EH (cell line): ENCODE results near the gene LHFPL2.

Experiments used
- DNase-seq: peaks from one replicate; pipeline ENCODE4 v3.0.0-alpha.2; 2015; ENCODE audit warnings: low read depth

LHFPL2 gene

DNA sequence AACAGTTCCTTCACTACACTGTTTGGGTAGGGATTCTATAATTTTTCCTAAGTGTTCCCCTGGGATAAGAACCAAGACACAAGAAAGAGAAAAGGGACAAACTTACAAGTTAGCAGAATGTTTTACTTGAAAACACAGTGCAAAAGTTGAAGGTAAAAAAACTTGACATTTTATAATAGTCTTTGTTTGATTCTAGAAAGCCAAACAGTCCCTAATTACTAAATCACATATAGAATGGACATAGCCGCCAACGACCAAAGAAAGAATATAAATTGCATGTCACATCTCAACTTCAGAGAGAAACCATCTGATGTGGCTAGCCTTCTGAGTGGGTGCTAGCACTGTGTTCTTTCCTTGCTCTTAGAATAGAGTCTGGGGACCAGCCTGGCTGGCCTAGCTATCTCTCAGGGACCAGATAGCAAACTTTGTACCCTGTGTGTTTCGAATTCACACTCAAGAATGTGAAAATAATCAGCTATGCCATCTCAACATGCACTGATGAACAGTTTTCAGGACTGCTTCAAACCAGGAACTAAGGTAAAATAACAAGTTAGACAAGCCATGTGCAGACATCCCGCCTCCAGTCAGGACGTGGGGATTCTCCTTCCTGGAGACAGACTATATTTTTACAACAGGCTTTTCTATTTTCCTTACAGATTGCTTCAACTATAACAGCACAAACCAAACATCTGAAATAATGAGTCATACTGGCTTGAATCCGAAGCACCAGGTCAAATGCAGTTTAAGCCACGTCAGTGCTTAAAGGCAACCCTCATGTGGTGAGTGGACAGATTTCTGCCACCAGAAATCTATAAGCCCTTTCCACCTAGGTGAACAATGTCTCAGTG, 53.7 kb downstream of the LHFPL2 start:
- peak; percentile 98 for DNase-seq

DNA sequence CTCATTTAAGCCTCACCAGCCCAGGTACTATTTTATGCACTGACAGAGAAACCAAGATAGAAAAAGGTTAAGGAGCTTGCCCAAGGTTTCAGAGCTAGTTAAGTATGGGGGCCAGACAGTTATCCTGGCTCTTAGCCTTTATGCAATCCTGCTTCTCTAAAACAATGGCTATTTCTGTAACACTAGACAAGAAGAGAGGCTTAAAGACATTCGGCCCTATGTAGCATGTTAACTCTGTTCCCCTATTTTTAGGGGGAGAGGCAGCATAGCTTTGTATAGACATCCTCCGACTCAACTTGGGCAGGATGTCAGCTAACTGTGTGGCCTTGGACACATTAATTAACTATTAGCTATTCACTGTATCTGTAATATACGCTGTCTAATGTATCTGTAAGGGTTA, 54.6 kb downstream of the LHFPL2 start:
- no peak for DNase-seq

DNA sequence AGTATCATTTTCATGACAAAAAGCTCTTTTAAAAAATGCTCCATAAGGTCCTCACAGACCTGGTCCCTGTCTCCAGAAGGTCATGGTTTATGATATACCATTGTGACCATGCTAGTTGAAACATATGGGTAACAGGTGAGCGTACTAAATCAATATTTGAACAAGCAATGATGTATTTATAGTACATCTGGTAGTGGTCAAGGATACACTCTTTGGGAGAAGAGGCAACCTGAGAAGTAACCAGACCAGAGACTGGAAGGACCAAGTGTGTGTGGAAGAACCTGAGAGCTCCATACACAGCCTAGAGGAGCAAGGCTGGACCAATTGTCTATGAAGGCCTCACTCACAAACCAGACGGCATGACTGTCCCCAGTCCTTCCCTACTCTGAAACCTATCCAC, 55.1 kb downstream of the LHFPL2 start:
- DNase-seq, result no peak

DNA sequence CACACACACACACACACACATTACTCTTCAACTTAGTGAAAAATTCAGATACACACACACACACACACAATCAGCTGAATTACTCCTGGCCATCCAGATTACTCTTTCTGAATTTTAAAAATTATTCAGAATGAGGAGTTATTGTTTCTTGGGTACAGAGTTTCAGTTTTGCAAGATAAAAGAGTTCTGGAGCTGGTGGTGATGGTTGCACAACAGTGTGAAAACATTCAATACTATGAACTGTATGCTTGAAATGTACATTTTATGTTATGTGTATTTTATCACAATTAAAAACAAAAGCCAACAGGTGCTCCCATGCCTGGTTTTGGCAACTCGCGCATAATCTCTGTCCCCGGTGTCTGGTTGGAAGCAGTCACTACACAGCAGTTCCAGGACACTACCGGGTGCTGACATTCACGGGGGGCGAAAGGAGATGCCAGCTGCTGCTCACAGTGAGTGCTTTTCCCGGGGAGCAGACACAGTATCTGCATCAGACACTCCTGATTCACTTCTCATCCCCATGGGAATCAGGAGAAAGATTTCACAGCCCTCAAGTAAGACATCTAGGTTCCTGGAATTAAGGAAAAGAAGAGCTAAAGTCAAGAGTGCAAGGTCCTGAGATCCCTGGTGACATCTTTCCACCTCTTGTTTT, 55.7 kb downstream of the LHFPL2 start:
- DNase-seq, result no peak

DNA sequence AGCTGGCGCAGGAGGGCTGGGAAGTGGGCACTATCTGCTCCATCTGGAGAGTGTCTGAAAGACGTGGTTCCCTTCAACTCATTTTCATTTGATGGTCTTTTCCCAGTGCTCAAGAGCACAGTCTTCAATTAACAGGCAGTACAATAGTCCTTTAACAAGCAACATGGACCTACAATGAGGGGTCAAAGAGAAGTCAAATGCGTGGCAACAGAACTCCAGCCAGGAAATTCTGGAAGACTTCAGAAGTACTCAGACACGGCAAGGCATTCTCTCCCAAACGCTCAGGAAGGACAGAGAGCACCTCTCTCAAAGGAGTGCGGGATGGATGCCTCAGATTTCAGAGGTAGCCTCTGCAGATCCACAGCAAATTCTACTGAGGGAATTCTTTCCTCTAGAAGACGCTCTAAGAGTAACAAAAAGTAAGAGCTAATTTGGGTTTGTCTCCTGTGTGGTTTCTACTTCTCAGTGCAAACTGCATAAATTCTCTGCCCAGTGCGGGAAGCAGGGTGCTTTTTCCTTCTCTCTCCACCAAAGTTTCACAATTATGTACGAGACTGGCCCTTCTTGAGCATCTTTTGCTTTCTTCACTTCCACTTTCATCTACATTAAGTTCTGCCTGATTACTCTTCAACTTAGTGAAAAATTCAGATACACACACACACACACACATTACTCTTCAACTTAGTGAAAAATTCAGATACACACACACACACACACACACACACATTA, 56.4 kb downstream of the LHFPL2 start:
- peak; percentile 71 for DNase-seq

DNA sequence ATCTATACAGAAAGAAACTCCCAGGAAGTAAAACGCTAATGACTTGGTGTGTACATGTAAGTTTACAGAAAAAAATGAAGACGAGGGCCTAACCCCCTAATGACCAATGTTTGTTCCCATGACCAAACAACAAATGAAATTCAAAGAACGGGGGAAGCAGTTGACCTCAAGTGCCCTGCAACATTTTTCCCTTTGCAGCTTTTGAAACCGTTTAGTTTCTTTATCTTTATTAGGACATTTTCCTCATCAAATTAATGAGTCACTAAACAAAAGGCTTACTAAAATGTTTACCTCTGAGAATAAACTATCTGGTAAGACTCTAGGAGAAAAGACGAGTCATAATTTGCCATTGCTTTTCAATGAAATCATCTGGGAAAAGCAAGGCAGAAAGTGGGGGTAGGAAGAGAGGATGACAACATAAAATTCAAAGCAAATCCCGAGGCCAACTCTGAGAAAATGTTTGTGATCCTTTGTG, 57.4 kb downstream of the LHFPL2 start:
- DNase-seq, result peak; percentile 93

DNA sequence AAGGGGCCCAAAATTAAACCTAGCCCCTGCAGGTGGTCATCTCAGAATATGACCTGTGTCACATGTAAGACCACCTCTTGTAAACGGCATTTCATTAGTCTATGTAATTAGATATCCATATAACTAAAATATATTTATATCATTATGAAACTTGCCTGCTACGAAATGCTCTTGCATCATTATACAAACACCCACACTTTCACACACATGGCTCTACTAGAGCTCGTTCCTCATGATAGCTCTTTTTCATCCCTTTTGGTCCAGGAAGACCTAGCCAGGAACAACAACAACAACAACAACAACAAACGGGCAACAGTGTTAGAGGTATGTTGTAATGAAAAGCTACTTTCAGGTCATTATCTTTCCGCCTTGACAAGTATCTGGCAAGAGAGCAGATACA, 58.6 kb downstream of the LHFPL2 start:
- no peak for DNase-seq

DNA sequence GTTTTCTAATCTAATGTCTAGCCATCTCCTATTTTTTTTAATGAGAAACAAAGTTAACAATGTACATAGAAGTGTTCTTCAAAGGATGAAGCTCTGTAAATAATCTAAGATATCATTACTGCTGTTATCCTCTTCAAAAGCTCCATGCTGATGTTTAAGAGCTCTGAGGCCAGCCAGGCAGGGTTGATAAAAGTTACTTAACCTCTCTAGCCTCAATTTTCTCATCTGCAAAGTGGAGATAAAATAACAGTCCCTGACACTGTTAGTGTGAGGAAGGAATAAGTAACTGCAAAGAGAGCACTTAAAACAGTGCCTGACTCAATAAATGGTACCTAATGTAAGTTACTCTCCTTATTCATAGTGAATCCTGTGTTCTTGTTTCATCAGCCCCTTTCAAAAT, 60.1 kb downstream of the LHFPL2 start:
- DNase-seq, result no peak

DNA sequence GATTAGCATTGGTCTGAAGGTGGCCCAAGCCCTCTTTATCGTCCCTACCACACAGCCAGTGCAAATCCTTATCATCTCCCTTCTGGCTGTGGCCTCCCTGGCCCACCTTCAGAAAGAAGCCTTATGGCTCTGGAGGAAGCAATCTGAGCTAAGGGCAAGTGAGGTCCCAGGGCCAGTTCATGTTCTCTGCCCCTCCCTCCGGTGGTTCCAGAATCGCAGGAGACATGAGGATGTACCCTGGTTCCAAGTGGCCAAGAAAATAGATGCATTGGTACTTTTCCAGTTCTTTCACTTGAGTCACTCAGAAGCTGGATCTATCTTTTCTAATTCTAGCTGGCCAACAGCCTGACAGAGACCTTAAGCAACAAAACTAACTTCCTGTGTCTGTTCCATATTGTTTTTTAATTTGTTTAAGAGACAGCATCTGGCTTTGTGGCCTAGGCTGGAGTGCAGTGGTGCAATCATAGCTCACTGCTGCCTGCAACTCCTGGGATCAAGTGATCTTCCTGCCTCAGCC, 60.7 kb downstream of the LHFPL2 start:
- DNase-seq, result peak; percentile 78

DNA sequence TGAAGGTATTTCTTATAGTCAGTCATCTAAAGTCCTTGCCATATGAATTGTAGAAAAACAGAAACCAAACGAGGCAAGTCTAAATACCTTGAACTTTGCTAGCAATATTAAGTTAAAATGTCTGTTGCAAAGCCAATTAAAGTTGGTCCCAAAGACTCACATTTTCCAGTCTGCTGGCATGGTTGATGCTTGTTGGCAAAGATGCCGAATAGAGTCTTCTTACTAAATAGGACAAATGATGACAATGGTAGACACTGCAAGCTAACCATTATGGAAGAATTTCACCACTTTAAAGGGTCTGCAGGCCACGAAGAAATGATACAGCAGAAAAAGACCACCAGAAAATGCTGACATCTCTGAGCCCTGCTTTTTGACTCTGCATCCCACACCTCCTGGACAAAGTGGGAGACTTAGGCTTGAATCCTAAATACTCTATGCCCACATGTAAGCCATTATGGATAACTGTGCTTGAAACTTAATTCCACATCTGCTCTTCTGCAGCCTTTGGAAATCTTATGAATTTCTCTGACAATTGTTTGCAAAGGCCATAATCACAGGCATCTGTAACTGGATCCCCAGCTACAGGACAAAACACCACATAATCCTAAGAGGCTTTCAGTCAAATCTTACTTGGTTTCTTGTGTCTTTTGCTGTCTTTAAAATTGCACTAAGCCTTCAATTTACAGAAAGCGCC, 61.3 kb downstream of the LHFPL2 start:
- peak; percentile 26 for DNase-seq

DNA sequence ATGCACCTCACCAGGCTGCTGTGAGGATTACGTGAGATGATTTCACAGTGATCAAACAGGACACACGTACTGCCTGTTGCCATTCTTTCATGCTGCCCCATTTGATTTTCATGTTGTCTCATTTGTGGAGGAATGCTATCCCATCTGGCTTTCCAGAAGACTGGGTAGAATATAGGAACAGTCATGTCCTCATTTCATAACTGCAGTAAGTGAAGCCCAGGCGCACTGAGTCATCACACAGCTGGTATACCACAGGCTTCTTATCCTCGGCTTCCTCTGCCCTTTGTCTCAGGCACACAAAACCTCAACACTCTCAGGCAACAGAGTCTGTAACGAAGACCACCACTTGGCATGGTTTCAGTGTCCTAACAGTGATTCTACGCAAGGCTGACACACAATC, 62.3 kb downstream of the LHFPL2 start:
- peak; percentile 98 for DNase-seq

DNA sequence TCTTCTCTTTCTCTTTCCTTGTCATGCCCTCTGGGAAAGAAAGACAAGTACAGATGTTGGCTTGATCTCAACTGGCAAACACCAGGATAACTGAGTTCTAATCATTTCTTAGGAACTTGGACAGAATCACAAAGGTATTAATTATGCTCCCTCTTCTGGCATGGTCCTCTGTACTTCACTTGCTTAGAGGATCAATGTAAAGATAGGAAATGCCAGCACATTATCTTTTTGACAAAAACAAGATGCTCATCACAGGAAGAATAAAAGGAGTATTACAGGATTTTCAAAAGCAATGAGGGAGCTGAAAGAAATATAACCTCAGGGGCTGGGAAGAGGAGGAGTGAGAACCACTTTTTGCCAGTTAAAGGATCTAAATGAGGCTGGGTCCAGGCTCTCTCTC, 70.6 kb downstream of the LHFPL2 start:
- DNase-seq, result no peak

DNA sequence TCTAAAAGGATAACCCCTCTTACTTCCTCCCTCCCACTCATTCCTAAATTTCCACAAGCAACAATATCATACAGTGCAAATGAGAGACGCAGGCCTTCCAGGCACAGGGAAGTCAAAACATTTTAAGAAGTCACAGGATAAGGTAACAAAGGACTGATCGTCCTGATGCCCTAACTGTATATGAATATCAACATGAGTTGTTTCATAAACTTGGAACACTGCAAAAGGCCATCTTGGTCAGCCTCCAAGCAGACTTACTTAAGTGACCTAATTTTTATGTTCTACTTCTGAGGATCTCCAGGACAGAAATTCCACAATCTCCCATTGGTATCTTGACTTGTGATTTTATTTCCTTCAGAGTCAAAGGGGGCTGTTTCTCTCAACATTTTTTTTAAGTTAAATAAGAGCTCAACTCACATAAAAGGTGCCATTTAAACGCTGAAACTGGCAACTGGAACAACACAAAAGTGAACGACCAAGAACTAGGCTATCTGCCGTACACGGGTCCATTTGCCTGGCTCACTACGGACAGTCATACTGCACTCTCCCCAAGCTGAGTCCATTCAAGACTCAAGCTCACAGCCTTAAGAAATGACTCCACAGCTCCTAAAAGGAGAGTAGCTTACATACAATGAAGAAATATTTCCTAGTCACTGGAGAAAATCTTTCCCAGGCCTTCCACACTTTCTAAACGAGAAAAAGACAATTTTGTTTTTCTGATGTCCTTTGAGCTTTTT, 71.3 kb downstream of the LHFPL2 start:
- peak; percentile 27 for DNase-seq

DNA sequence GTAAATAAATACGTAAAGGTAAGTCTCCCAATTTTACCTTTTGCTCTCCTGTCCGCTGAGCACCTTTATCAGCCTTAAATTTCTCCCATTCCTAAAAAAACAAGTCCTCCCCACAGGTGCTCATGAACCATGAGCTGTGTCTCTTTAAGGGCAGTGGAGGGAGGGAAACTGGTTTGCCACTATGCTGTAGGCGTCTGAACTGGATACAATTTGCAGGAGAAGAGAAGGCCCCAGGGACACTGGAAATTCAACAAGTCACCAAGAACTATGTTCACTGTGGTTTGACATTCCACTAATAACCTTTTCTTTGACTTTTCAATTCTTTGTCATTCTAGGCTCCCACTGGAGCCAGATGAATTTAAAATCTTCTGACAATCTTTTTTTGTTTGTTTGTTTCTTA, 72.2 kb downstream of the LHFPL2 start:
- DNase-seq, result peak; percentile 24

DNA sequence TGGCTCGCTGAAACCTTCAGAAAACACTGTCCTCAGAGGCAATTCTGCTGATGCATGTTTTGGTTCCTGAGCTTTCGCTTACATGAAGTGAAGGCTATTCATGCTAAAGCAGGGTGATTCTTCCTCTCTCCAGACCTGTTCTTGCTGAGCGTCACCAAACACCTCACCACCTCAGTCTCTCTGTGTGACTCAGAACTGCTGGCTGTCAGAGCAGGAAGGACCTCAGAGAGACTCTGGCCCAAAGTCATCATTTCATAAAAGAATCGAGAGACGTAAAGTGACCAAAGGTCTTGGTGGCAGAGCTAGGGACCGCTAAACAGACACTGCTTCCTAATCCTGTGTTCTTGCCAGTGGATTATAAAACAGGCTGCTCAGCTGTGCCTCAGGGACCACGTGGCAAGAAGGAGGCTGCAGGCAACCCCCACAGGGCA, 73.8 kb downstream of the LHFPL2 start:
- DNase-seq, result peak; percentile 51

DNA sequence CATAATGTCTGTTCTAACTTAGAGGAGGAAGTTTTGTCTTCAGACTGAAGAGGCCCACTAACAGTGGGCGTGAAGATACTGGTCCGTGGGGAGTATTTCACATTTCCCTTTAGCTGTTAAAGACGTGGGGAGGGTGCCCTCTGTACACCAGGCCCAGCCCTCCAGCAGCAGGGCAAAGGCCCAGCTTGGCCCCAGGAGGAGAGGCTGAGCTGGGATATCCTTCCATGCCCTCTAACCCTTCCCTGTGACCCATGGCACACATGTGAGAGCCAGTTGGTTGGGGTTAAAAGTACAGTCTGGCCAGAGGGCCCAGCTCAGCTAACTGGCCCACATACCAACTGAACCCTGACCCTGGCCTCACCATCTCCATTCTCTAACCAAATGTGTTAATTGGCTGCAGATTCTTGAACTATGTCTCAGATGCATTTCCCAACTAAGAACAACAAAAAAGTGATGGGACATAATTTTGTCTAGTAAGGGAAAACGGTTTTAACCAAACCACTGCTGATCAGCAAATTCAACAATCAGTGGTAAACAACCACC, 74.4 kb downstream of the LHFPL2 start:
- DNase-seq, result peak; percentile 57

DNA sequence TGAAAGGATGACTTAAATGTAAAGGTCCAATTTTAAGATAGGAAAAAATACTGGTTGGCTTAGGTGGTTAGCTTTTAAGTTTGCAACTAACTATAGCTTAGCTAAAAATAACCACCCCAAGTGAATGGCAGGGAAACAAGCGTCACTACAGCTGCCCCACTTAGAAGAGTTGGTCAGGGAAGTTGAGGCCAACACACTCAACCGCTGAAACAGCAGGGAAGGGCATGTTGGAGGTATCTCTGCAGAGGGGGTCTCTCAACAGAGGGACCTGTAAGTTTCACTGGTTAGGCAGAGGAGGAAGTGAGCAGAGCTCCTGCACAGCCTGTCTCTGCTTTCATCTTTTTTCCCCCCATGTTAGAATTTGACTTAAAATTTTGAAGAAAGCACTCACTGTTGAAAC, 75.3 kb downstream of the LHFPL2 start:
- no peak for DNase-seq

DNA sequence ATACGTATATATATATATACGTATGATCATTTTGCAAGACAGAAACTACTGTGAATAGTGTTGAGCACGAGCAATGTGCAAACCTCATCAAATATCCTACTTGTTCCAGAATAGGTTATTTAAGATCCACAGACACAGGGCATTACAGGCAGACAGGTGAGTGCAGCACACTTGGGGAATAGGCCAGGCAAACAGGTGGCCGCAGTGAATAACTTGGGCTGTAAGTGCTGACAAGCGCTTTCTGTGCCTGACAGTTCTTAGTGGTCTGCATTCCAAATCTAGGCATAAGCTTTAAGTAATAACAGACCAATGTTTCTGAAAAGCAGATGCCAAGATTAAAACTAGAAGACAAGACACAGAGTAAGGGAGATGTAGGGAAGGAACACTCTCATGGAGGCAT, 77.9 kb downstream of the LHFPL2 start:
- no peak for DNase-seq

DNA sequence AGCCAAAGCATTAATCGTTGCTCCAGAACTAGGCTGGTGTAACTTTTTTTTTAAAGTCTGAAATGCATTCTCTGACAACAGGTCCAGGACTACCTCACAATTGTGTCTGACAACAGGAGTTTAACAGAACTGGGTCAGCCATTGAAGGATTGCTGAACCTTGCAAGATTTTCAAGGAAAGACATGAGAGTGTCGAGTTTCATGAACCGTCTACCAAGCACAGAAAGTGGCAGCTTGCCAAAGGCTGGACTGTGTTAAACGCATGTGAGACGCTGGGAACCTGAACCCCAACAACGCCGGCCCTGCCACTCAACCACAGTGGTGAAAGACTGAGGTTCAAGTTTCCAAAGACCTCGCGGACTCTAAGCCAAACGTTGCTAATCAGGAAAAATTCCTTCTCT, 79.1 kb downstream of the LHFPL2 start:
- peak; percentile 57 for DNase-seq

DNA sequence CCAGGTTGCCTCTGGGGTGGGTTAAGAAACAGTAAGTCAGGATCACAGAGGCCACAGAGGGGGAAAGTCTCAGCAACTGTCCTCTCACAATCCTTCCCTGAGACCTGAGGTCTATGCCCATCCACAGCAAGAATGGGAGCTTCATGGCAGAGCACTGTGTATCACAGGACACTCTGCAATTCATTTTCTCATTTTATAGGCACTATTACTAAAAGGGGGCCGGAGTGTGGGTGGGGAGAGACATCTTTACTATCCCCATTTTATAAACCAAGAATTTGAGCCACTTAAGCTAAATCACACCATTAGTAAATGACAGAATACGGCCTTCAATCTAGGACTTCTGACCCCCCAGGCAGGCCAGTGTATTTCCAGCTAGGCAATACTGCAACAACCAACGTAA, 79.9 kb downstream of the LHFPL2 start:
- no peak for DNase-seq

DNA sequence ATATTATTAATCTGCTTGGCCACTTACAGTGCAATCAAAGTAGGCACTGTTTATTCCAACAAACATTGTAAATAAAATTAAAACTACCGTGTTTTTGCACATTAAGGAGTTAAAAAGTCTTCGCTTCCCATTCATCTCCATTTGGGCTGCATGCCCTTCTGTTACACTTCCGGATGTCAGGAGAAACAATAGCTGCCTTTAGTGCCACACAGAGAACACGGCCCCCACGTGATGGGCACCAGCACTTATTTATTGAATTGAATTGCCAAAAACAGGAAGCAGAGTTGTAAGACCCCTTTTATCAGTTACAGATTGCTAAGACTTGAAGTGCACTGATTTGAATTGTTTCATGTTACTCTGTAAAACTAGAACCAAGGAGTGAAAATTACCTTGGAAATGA, 80.4 kb downstream of the LHFPL2 start:
- no peak for DNase-seq
